HG03066 (cell line): ENCODE results near the gene PLCG1.
"Not testable (repeated sequence)": the region's sequence is repeated elsewhere in the genome, so short reads cannot be mapped to it uniquely, and the experiment has no call there.

Experiments used
- ATAC-seq: cut with Tn5 transposase; IDR thresholded peaks from one replicate; pipeline ENCODE4 v1.9.1; 2021; ENCODE audit warnings: low read depth; ENCODE audit not compliant: unreplicated experiment

The PLCG1 gene

DNA sequence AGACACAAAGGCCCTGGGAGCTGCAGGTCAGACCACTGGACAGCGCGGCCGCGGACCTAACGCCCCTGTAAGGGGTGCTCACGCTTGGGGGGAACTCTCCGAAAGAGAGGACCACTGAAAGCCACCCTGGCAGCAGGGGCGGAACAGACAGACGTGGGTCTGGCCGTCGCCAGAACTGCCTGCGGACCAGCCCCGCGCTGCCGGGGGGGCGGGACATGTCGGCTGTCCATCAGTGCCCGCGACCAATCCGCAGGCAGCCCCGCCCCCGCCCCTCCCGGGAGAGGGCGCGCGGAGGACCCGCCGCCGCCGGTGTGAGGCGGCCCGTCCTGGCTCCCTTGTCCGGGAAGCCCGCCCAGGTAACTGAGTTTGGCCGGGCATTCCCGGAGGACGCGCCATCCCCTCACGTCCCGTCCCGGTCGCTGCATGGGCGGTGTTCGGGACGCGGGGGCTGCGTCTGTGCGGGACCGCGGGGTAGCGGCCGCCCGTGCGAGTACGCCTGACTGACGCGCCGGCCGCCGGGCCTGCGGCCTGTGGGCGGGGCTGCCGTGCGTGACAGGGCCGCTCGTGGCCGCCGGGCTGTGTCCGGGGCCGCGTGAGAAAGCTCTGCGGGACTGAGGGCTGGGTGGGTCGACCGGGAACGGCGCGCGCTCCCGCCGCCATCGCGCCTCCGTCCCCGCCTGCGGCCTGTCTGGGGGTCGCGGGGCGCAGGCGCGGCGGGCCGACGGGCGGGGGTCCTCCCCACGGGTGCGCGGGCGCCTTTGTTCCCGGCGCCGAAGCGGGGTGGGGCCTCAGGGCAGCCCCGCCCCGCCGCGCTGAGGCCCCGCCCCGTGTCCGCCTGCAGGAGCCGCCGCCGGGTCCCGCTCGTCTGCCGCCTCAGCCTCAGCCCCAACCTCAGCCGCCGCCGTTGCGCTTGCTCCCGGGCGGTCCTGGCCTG is at the start of gene PLCG1:
Gene PLCG1 (plus strand): TSS at position 864 of the 934 bp plus-strand sequence. CDS start 99 bp downstream, outside the sequence.
- ATAC-seq = peak; percentile 58

DNA sequence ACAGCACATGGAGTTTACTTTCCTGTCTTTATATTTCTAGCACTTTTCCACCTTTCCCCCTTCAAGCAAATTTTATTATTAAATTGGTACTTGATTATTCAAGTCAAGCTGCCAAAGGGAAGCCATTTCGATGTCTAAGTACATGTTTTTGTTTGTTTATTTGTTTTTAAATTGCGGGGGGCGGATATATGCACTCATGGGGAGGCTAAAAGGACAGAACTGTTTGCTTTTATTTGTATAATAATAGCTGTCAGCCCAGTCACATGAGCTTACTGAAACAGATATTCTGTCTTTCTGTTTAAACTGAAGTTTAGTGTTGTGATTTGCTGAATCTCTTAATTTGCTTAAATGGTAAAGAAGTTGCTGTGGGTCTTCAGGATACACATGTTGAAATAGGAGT is 49.6 kb upstream of the PLCG1 start:
- no peak for ATAC-seq

- no peak for ATAC-seq
These were observed 47.8 kb upstream of the PLCG1 start for GRCh38 chr20:41089555-41089954.

- ATAC-seq = no peak
These were observed 45.4 kb upstream of the PLCG1 start for GRCh38 chr20:41091927-41092326.

DNA sequence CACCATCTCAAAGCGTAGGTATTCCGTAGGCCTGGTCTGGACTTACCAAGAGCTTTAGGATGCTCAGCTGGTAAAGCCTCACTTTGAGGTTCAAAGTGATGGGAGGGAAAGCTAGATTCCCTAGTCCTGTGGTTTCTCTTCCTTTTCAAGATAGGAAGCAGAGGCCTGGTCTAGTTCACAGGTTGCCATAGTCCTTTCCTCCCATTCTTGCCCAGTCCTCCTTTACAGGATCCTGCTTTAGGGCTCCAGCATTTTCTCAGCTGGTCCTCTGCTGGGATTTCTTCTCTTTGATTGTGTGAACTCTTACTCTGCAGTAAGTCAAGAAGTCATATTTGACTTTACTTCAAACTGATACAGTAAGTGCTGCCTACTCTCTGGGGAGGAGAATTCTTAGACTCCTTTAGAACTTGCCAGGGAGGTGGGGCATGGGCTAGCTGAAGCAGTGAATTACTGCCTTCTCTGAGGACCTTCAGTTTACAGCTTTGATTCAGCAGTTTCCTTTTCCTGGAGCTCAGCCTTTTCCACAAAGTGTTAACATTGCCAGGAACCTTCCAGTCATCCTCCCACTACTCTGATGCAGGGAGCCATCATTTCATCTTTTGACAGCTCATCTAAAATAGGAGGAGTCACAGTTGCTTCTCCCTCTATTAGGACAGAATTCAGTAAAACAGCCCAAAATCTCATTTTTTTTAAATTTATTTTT is 42.8 kb upstream of the PLCG1 start:
- ATAC-seq = no peak

- no peak for ATAC-seq
These were observed 42.0 kb upstream of the PLCG1 start for GRCh38 chr20:41095110-41095969.

GRCh38 chr20:41098703-41099250 is 38.6 kb upstream of the PLCG1 start:
- no peak for ATAC-seq

GRCh38 chr20:41100001-41100480 is 37.3 kb upstream of the PLCG1 start:
- ATAC-seq = no peak

DNA sequence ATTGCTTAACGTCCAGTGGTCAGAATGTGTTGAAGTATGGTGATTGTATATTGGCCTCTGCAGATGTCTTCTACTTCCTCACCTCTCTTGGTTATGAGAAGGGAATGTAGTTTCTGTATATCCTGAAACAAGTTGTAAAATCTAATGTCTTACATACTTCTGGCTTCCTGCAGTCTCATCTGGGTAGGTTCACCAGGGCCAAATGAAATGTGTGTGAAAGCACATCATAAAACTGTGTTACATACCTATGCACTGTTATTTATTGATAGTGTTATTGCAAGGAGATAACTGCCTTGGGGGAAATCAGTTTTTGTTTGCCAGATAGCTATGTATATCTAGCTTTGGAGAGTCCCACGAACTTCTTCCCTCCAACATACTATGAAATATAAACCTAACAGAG is 35.7 kb upstream of the PLCG1 start:
- no peak for ATAC-seq

DNA sequence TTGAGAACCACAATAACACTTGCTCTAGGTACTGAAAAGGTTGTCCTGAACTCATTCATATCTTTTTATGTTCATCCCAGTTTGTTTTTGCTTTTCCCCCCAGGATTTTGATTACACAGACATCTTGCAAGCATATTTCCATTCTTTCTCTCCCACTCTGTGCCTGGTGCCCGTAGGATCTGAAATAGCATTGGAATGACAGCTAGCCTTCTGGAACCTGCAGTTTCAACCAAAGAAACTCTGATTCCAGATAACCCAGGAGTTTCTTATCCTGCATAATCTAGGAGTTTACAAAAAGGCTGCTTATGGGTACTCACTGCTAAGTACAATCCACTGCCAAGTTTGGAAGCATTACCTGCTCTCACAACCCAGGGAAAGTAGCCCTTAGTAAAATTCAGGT is 28.8 kb upstream of the PLCG1 start:
- no peak for ATAC-seq

DNA sequence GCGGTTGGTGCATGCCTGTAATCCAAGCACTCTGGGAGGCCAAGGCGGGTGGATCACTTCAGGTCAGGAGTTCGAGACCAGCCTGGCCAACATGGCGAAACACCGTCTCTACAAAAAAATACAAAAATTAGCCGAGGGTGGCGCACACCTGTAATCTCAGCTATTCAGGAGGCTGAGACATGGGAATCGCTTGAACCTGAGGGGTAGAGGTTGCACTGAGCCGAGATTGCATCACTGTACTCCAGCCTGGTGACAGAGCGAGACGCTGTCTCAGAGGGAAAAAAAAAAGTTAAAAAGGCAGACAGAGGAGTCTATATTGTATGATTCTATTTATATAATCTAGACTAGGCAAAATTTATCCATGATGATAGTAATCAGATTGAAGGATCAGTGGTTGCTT is 27.3 kb upstream of the PLCG1 start:
- ATAC-seq = no peak

DNA sequence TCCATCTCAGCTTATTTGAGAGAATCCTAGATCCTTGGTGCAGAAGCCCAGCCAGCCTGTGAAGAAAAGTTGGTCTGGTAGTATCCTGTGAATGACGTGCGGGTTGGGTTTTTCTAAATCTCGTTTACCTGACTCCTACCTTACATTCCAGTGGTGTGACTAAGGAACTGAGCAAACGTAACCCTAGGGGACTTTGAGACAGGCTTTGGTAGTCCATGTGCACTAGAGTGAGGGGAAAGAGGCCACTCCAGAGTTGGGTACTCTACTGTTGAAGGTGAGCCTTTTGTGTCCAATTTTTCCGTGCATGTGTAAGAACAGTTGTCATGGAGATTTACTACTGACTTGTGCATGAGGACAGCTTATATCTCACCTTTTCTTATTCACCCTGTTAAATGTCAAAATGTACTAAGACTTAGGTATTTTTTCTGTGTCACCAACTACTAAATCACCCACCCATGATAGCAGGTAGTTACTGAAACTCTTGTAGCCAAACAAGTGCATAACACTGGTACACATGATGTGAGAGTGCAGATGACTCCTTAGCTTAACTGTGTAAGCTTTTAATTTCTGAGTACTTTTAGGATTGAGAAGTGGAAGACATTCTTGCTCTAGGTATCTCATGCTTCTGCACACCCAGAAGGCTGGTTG is 26.3 kb upstream of the PLCG1 start:
- ATAC-seq = no peak

- ATAC-seq = no peak
These were observed 25.8 kb upstream of the PLCG1 start for GRCh38 chr20:41111578-41111951.

- no peak for ATAC-seq
These were observed 20.9 kb upstream of the PLCG1 start for GRCh38 chr20:41116282-41116956.

DNA sequence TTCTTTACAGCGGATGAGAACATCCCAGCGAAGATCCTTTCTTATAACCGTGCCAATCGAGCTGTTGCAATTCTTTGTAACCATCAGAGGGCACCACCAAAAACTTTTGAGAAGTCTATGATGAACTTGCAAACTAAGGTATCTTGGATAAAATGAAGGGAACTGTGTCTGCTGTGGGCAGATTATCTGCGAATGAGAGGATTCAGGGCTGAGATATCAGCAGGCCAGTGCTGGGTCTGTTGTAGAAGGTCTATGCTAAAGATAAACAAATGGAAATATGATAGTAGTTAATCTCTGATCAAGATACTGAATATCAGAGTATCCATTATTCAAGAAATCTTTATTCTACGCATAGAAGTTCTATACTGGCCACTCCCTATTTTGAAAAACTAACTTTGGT is 19.2 kb upstream of the PLCG1 start:
- not testable (repeated sequence) for ATAC-seq

GRCh38 chr20:41118632-41119031 is 18.7 kb upstream of the PLCG1 start:
- no peak for ATAC-seq

- no peak for ATAC-seq
These were observed 17.5 kb upstream of the PLCG1 start for GRCh38 chr20:41119614-41120561.

GRCh38 chr20:41121399-41121798 is 15.9 kb upstream of the PLCG1 start:
- ATAC-seq = no peak
